ENCODE data around the gene CERS4.
"Not testable (repeated sequence)": the region's sequence is repeated elsewhere in the genome, so short reads cannot be mapped to it uniquely, and the experiment has no call there.

The CERS4 gene

GRCh38 chr19:8208922-8209461 lies at the start of gene CERS4:
Gene CERS4, plus strand, starts transcription at chr19:8209370. Its CDS starts 41,707 bp downstream, at chr19:8251077.
- no peak for TF ChIP-seq POLR2A (IDR thresholded peaks at IDR 0.05; ENCODE audit: low read depth, low read length)
- no peak for FAIRE-seq
- DNase-seq (ENCODE audit: insufficient read length, low spot score), result peak; percentile 82

- TF ChIP-seq POLR2A (IDR thresholded peaks at IDR 0.05; ENCODE audit: low read depth, low read length), result no peak
- FAIRE-seq (no peak), DNase-seq (ENCODE audit: insufficient read length, low spot score) (no peak)
Measured at GRCh38 chr19:8161135-8161646, 48.0 kb upstream of the CERS4 start.

DNA sequence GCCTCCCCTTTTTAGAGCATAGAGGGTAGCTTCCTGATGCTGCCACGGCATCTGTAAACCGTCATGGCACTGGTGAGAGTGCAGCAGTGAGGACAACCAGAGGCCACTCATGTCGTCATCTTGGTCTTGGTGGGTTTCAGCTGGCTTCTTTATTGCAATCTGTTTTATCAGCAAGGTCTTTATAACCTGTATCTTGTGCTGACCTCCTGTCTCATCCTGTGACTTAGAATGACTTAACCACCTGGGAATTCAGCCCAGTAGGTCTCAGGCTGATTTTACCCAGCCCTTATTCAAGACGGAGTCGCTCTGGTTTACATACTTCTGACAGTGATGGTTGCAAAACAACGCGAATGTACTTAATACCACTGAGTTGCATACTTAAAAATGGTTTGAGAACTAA lies 45.4 kb upstream of the CERS4 start:
- no peak for TF ChIP-seq POLR2A (IDR thresholded peaks at IDR 0.05; ENCODE audit: low read depth, low read length)
- FAIRE-seq (no peak), DNase-seq (ENCODE audit: insufficient read length, low spot score) (no peak)

GRCh38 chr19:8167985-8168384 lies 41.2 kb upstream of the CERS4 start:
- FAIRE-seq, result no peak
- DNase-seq (ENCODE audit: insufficient read length, low spot score), result no peak
- no peak for TF ChIP-seq POLR2A (IDR thresholded peaks at IDR 0.05; ENCODE audit: low read depth, low read length)

DNA sequence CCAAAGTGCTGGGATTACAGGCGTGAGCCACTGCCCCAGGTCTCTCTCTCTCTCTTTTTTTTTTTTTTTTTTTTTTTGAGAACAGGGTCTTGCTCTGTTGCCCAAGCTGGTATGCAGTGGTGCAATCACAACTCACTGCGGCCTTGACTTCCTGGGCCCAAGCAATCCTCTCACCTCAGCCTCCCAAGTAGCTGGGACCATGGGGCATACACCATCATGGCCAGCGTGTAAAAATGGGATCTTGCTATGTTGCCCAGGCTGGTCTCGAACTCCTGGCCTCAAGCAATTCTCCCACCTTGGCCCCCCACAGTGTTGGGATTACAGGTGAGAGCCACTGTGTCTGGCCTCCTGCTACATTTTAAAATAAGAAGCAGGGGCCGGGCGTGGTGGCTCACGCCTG lies 40.6 kb upstream of the CERS4 start:
- FAIRE-seq, result no peak
- no peak for TF ChIP-seq POLR2A (IDR thresholded peaks at IDR 0.05; ENCODE audit: low read depth, low read length)
- DNase-seq (ENCODE audit: insufficient read length, low spot score), result no peak

DNA sequence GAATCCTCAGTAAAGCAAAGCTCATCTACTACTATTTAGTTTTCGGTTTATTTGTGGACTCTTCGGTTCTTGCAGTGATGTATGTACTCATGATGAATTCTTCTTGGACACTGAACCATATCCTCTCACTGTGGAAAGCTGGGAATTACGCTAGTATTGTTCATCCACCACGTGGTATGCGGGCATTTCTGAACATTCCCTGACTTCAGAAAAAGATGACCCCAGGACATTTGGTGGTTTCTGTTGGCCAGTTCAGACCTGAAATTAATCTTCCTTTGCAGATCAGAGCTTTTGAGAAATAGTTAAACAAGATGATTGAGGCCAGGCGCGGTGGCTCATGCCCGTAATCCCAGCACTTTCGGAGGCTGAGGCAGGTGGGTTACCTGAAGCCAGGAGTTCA lies 34.5 kb upstream of the CERS4 start:
- FAIRE-seq, result no peak
- no peak for TF ChIP-seq POLR2A (IDR thresholded peaks at IDR 0.05; ENCODE audit: low read depth, low read length)
- DNase-seq (ENCODE audit: insufficient read length, low spot score), result no peak

DNA sequence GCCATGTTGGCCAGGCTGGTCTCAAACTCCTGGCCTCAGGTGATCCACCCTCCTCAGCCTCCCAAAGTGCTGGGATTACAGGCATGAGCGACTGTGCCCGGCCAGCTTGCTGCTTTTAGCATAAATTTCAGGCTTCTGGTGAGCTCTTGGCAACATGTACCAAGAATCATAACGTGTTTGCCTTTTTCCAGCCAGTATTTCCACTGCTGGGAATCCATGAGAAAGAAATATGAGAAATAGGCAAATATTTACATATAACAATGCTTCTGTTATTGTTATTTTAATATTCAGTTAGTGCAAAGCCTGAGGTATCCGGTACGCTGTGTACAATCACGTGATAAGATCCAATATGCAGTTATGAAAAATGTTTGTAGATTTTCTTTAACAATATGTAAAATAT lies 29.2 kb upstream of the CERS4 start:
- FAIRE-seq (no peak), DNase-seq (ENCODE audit: insufficient read length, low spot score) (no peak)
- no peak for TF ChIP-seq POLR2A (IDR thresholded peaks at IDR 0.05; ENCODE audit: low read depth, low read length)

- FAIRE-seq, result no peak
- DNase-seq (ENCODE audit: insufficient read length, low spot score), result no peak
- TF ChIP-seq POLR2A (IDR thresholded peaks at IDR 0.05; ENCODE audit: low read depth, low read length), result no peak
Measured at GRCh38 chr19:8184274-8184673, 24.9 kb upstream of the CERS4 start.

GRCh38 chr19:8185343-8186068 lies 23.7 kb upstream of the CERS4 start:
- no peak for TF ChIP-seq POLR2A (IDR thresholded peaks at IDR 0.05; ENCODE audit: low read depth, low read length)
- no peak for FAIRE-seq
- no peak for DNase-seq (ENCODE audit: insufficient read length, low spot score)

GRCh38 chr19:8192221-8192820 lies 16.8 kb upstream of the CERS4 start:
- FAIRE-seq, result no peak
- DNase-seq (ENCODE audit: insufficient read length, low spot score), result no peak
- no peak for TF ChIP-seq POLR2A (IDR thresholded peaks at IDR 0.05; ENCODE audit: low read depth, low read length)

- TF ChIP-seq POLR2A (IDR thresholded peaks at IDR 0.05; ENCODE audit: low read depth, low read length), result no peak
- DNase-seq (ENCODE audit: insufficient read length, low spot score) (no peak), FAIRE-seq (no peak)
Measured at GRCh38 chr19:8194528-8195267, 14.5 kb upstream of the CERS4 start.

DNA sequence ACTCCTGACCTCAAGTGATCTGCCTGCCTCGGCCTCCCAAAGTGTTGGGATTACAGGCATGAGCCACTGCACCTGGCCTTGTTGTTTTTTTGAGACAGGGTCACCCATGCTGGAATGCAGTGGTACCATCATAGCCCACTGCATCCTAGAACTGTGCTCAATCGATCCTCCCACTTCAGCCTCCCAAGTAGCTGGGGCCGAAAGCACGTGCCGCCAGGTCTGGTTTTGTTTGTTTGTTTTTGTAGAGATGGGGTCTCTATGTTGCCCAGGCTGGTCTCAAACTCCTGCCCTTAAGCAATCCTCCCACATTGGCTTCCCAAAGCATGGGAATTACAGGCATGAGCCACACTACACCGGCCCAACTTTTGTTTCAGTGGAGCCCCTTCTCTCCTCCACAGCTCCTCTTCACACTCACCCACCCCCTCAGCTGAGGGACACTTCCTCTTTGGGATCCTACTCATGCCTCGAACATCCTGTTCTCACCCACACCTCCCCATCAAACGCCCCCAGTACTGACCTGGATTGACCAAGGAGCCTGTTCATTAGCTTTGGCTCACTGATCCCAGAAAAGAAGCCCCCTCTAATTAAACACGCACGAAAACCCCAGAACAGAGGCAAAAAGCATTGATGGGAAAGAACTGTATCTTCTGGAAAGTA lies 12.8 kb upstream of the CERS4 start:
- DNase-seq (ENCODE audit: insufficient read length, low spot score) (no peak), FAIRE-seq (no peak)
- no peak for TF ChIP-seq POLR2A (IDR thresholded peaks at IDR 0.05; ENCODE audit: low read depth, low read length)

DNA sequence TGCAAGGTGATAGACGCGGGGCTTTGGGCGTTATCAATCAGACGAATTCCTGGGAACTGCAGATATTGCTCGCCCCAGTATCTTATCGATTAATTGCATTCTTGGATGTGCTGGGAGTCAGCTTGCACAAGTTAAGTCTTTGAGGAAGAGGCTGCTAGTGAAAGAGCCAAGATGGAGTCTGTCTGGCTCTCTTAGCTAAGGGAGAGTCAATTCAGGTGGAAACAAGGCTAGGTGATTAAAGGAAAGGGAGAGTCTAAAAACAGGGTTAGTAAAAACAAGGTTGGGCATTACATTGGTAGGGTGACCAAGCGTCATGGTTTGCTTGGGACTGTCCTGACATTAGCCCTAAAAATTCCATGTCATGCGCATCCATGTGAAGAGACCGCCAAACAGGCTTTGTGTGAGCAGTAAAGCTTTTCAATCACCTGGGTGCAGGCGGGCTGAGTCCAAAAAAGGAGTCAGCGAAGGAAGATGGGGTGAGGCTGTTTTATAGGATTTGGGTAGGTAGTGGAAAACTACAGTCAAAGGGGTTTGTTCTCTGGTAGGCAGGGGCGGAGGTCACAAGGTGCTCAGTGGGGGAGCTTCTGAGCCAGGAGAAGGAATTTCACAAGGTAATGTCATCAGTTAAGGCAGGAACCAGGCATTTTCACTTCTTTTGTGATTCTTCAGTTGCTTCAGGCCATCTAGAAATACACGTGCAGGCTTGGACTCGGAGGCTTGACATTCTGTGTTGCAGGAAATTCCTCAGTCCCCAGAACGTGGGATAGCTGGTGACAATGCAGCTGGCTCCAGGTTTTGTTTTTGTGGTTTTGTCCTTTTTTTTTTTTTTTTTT lies 5.7 kb upstream of the CERS4 start:
- not testable (repeated sequence) for FAIRE-seq; DNase-seq (ENCODE audit: insufficient read length, low spot score)
